Measurements from ENCODE around the gene RAP2A.

DNA sequence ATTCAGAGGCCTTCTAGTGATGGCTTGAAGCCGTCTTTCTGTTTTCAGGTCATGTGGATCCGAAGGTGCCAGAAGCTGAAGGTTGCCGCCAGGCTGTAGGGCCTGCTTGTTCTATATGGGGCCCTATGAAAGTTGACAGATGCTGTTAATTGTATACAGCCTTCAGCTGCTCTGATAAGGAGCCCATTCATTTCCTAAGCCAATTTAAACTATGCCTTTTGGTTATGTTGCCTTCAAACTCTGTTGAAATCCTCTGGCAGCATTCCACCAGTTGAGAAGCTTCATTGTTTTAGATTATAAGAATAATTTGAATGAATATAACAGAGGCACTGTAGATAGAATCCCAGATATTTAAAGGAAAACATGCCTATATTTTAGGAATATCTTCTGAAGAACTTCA, 34.4 kb downstream of the RAP2A start:
- TF ChIP-seq, protein P1, sequence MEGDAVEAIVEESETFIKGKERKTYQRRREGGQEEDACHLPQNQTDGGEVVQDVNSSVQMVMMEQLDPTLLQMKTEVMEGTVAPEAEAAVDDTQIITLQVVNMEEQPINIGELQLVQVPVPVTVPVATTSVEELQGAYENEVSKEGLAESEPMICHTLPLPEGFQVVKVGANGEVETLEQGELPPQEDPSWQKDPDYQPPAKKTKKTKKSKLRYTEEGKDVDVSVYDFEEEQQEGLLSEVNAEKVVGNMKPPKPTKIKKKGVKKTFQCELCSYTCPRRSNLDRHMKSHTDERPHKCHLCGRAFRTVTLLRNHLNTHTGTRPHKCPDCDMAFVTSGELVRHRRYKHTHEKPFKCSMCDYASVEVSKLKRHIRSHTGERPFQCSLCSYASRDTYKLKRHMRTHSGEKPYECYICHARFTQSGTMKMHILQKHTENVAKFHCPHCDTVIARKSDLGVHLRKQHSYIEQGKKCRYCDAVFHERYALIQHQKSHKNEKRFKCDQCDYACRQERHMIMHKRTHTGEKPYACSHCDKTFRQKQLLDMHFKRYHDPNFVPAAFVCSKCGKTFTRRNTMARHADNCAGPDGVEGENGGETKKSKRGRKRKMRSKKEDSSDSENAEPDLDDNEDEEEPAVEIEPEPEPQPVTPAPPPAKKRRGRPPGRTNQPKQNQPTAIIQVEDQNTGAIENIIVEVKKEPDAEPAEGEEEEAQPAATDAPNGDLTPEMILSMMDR (IDR thresholded peaks at IDR 0.05): no peak
- no peak for TF ChIP-seq POLR2A (IDR thresholded peaks at IDR 0.05)

Data from body of pancreas (tissue), 4 donors.